Stimulated activated CD4-positive, alpha-beta T cell treated with anti-CD3 and anti-CD28 coated beads, Interleukin-15, amount 100 ng/mL, for 1 hour (primary cell): ENCODE results near the gene FOXP1.

Source experiments
- DNase-seq, 2 donors: peaks; one replicate each; pipeline ENCODE4 v3.0.0-alpha.2; 2020; ENCODE audit warnings: low read depth in 1 of 2, low spot score in 1 of 2

FOXP1 gene

GRCh38 chr3:71510510-71510909 lies 73.0 kb downstream of the FOXP1 start:
- DNase-seq = no peak

- DNase-seq = no peak
Observed at GRCh38 chr3:71509066-71509465, 74.5 kb downstream of the FOXP1 start.

- DNase-seq = no peak
Observed at GRCh38 chr3:71505767-71506350, 77.7 kb downstream of the FOXP1 start.

DNA sequence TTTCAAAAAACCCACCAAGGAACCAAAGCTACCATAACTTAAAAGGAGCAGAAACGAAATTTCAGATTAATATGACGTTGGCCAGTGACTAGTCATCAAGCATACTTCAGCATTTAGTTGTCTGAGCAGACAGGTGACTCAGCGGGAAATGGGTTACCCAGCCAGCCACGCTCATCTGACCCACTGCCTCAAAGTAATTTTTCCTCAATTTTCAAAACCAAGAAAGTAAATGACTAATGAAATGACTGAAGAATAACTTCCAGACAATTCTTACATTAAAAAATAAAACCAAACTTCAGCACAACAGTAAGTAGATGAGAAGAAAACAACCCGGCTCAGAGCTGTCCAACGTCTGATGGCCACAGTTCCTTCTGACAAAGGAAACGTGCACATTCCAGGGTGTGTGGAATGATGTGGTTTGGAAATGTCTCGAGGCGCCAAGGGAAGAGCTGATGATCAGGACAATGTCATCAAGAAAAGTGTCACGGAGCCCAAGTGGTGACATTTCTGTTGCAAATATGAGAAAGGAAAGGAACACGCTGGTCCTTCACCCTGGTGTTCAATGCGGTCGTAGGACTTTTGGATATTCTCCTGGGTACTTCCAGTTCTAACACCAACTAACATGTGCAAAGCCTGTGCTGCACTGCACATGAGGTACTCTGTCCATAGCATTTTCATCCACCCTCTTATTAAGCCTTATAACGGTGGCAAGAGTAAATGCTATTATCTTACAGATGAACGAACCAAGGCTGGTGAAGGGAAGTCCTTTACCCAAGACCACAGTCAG lies 79.1 kb downstream of the FOXP1 start:
- no peak for DNase-seq

DNA sequence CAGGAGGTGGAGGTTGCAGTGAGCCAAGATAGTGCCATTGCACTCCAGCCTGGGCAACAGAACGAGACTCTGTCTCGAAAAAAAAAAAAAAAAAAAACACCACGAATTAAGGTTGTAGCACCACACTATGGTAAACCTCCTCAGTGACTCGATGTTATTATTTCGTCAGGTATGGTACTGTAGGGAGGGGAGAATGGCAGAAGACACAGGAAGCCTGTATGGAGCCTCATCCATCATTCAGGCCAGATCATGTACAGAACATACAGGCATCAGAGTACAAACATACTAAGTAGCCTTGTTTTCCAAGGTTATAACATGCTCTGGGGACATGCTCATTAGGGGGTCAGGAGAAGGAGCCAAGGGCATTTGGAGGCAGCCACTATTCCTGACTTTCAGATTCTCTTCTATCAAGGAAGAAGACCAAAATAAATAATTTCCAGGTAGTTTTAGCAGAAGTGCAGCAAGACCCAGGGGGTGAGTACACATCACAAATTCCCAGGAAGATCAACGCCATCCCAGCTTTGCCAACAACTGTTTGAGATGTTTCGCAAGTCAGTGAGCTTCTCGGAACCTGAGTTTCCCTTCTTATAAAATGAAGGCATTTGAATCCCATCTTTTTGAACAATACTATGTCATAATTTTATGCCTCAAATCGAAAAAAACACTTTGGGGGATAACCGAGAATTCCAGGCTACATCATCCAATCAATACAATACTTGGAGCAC lies 79.8 kb downstream of the FOXP1 start:
- DNase-seq = no peak

GRCh38 chr3:71502066-71502625 lies 81.4 kb downstream of the FOXP1 start:
- DNase-seq = no peak

GRCh38 chr3:71500696-71501095 lies 82.8 kb downstream of the FOXP1 start:
- DNase-seq = no peak

DNA sequence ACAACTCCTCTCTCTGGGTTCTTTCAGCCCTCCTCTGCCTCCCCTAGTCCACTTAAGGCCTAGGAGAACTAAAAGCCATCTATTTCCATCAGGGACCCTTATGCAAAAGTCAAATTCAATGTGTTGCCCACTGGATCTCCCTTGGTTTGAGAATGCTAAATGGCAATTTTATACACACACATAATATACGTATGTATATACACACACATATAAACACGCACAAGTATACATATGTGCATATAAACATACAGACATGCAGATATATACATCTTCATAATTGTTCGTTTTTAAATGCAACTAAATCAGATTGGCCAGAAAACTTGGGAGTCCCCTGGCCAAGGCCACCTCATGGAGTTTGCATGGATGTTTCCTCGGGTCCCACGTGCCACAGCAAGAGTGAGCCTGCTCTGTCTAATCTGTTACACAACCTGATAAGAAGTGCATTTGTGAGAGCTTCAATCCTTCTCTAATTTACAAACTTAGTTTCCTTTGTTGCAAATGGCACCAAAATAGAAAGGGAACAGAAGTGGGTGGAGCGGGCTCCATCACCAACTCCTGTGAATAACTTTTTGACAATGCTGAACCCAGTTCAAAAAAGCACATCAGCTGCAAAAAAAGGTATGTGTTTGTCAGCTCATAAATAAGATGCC lies 84.2 kb downstream of the FOXP1 start:
- DNase-seq = no peak

- no peak for DNase-seq
Observed at GRCh38 chr3:71498543-71498942, 85.0 kb downstream of the FOXP1 start.

DNA sequence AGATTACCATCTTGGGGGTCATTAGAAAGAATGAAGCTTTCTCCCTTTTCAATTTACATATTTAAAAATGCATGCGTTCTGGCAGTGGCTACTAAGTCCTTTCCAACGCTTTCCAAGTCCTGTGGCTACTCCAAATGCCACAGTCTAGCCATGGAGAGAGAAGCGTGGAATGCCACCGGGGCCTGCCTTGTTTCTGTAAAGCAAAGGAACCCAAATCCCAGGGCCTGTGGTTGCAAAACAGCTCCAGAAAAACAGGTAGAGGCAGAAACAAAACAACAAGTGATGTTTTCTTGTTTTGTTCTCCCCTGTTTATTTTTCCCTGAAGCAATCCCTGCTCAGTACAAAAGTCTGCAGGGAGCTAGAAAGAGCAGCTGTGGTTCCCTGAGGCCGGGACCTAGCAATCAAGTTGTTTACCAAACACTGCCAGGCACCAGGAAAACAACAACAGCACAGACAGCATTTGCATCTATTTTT lies 85.5 kb downstream of the FOXP1 start:
- DNase-seq = no peak

DNA sequence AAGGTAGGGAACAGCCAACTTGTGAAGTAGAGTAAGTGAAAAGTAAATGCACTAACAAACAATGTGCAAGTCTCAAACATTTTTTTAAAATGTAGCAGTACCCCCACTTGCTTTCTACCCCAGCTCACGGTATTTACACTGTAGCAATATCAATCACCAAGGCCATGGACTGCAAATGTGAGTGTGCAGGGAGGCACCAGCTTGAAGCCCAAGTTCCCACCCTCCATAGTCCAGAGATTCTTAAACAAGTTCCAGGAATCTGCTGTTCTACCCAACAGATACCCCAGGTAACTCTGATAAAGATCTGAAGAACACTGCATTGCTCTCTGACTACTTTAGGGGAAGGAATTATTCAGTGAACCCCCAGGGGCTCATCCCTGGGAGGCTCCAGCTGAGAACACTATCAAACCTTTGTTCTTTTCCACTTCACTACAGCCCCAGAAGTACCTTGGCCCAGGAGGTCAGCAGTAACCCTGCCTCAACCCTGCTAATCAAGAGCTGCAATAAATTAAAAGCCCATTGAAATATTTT lies 86.1 kb downstream of the FOXP1 start:
- DNase-seq = no peak

DNA sequence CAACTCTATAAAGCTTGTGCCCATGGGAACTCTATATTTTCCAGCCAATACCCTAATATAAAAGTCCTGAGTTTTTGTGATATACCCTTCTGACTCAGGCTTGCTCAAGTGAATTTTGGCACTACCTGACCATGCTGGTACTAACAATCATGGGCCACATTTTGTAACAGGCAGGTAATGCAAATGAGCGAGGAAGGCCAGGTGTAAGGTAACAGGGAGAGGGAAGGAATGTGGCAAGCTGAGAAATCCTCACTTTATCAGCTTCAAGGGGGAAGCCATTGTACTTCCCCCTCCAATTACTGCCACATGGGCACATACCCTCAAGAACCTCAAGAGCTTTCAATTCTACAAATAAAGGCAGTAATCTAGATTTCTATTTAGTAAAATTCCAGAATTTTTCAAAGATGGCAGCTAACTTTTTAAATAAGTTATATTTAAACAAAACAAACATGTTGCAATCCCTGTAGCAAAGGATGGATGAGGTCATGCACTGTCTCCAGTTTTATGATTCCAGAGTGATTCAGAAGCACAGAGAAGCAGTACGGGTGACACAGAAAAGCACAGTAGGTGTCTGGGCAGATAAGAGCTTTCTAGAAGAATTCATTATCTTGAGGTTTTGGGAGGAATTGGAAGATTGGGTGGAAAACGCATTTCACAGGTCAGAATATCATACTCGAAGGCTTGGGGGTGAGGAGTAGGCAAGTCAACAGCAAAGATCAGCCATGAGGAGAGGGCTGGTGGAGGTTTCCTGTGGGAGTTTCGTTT lies 87.6 kb downstream of the FOXP1 start:
- DNase-seq = no peak

GRCh38 chr3:71494212-71494611 lies 89.3 kb downstream of the FOXP1 start:
- DNase-seq = no peak

DNA sequence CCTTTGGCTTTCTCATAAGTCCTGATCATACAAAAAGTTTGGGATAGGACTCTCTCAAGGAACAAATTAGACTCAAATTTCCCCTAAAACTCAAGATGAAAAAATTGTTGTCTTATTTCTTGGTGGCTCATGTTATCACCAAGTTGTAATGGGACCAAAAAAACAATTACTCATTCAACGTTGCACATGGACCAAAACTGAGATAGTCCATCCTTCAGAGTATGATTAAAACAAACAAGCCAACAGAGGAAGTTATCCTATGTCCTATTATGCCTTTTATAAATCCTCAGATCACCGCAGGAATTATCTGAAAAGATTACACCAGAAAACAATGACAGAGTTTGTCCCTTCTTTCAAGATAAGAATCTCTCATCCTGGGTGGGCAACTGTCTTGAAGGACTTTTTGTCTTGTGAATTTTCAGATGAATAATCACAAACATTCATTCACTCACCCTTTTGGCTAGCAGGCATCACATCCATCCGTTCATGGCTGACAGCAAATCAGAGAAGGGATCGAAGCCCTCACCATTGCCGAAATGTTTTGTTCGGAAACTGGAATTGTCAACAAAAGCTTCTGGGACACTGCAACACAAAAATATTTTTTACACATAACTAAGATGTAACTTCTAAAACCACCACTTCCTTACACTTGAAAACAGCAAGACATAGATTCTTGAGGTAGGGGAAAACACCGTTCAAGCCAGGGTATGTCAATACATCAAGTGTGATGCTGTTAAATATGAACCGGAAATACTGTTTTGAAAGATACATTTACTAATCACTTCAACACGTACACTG lies 90.4 kb downstream of the FOXP1 start:
- DNase-seq = no peak

GRCh38 chr3:71492566-71492965 lies 91.0 kb downstream of the FOXP1 start:
- DNase-seq = no peak

DNA sequence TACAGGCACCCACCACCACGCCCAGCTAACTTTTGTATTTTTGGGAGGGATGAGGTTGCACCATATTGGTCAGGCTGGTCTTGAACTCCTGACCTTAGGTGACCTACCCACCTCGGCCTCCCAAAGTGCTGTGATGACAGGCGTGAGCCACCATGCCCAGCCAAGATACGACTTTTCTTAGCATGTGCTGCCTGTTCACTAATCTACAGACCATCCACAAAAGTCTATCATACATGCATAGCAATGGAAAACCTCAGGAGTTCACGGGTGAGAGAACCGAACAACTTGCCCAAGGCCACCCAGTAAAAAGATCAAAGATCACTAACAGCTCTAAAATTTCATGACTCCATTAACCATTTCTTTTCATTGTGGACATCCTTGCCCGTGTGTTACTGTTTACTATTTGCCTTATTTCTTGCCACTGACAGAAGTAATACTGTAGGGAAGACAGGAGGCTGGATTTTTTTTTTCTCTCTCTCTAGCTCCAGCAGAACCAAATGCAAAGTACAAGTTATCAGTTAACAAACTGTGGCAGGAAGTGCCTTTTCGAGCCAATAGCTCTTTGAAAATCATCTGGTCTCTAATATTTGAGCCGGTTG lies 92.3 kb downstream of the FOXP1 start:
- no peak for DNase-seq

DNA sequence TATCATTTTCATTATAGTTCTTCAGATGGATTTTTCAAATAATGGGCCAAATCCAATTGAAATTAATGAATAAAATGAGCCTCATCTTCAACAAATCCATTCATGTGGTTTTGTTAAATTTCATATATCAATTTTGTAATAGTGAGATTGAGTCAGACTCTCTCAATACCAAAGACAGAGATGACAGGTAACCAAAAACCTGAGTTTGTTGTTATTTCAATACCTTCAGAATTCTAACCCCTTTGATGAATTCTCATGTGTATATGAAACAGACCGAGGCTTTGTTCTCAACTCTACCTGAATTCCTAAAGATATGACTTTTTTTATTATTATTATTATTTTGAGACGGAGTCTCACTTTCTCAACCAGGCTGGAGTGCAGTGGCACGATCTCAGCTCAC lies 92.8 kb downstream of the FOXP1 start:
- DNase-seq = no peak

DNA sequence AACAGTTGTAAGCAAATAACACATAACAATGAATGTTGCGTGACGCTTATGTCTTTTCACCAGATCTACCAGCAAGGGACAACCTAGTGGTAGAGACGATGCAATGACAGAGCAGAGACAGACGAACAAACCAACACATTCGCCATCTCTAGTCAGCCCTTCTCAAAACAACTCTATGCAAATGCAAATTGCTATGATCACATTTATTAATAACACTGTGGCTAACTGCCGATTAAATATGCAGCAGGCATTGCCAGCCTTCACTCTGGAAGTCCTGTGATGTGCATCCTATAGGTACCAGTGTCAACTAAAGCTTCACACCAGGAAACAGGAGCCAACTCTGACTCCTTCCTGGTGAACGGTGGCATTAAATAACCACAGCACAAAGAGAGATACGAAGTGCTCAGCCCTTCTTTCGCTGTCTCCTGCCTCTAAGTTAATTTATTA lies 94.2 kb downstream of the FOXP1 start:
- DNase-seq = no peak

DNA sequence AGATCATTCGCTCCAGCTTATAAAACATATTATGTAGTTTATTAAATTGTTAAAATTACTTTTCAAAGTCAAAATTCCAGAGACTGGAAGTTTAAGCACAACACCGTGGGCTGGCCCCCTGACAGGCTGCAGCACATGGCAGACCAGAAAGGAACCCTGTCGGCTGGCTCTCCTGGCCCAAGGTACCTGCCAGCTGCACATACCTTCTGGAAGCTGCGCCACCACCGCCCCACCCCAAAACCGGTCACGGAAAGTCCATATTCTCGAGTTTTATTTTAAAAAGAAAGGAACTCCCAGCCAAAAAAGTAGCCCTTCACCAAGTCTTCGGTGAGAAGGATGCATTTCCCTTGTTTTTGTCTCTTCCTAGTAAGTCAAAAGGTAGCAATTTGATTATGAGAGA lies 94.6 kb downstream of the FOXP1 start:
- DNase-seq = no peak
